ENCODE results near the gene MIB2. TPM values are rescaled to one million over a fixed set of nuclear protein-coding genes. Genes with fewer than 3 reads are reported as not detected.

MIB2 gene
- total RNA-seq, 1 donor from 2014 or later: 32.7 TPM

DNA sequence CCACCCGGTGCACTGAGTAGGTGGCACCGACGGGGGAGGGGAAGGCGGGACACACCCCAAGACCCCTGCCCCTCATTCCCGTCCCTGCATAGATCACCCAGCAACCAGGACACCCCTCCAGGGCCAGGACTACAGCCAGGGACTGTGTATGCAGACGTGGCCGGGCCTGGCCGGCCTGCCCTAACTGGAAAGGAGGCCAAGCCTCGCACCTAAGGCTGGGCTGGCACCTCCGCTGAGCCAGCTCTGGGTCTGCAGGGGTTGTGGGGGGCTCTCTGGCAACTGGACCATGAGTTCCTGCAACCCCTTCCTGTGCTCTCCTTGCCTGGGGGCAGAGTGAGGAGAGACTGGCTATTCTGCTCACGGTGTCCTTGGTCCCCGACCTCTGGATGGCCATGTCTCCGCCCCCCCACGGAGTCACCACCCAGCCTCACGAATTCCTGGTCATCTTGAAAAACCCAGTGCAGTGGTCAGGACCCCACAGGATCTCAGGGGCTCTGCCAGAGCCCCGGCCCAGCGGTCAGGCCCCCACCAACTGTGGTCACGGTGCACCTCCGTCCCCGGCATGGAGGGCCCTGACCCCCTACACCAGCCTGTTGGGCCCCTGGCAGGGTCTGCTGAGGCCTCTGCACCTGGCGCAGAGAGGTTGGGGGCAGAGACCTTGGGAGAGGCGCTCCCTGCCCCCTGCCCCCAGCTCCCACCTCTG lies 14.3 kb upstream of the MIB2 start:
- H3K36me3 Mint-ChIP-seq (ENCODE audit: low read depth): no peaks in the 10 kb centered on the region

GRCh38 chr1:1601564-1602303 lies 13.6 kb upstream of the MIB2 start:
- intact Hi-C loops (cut with micrococcal nuclease): no loop called here
- Mint-ChIP-seq H3K4me1 (ENCODE audit: low read depth) (peaks cover 3% of the 10 kb centered on the region), H3K9me3 (no peaks in the 10 kb centered on the region), H3K27ac (no peak overlapping the region), H3K27me3 (ENCODE audit: low read depth) (peaks cover 5% of the 10 kb centered on the region), H3K4me3 (ENCODE audit: low read depth) (no peak overlapping the region), H3K36me3 (ENCODE audit: low read depth) (no peaks in the 10 kb centered on the region)
- no peak for DNase-seq (ENCODE audit: low spot score)

More for the DNA sequence above, 14.3 kb upstream of the MIB2 start:
- Mint-ChIP-seq H3K27me3 (ENCODE audit: low read depth) (peaks cover 5% of the 10 kb centered on the region), H3K4me1 (ENCODE audit: low read depth) (peaks cover 2% of the 10 kb centered on the region), H3K4me3 (ENCODE audit: low read depth) (peak overlapping the region; percentile 69), H3K9me3 (no peaks in the 10 kb centered on the region), H3K27ac (no peak overlapping the region)
- no peak for DNase-seq (ENCODE audit: low spot score)
- intact Hi-C loops (cut with micrococcal nuclease): no loop called here

GRCh38 chr1:1602304-1602967 lies 12.9 kb upstream of the MIB2 start:
- Mint-ChIP-seq H3K27me3 (ENCODE audit: low read depth) (peaks cover 5% of the 10 kb centered on the region), H3K36me3 (ENCODE audit: low read depth) (no peaks in the 10 kb centered on the region), H3K9me3 (no peaks in the 10 kb centered on the region), H3K27ac (no peak overlapping the region), H3K4me3 (ENCODE audit: low read depth) (no peak overlapping the region), H3K4me1 (ENCODE audit: low read depth) (peaks cover 8% of the 10 kb centered on the region)
- intact Hi-C loops (cut with micrococcal nuclease): no loop called here
- no peak for DNase-seq (ENCODE audit: low spot score)

DNA sequence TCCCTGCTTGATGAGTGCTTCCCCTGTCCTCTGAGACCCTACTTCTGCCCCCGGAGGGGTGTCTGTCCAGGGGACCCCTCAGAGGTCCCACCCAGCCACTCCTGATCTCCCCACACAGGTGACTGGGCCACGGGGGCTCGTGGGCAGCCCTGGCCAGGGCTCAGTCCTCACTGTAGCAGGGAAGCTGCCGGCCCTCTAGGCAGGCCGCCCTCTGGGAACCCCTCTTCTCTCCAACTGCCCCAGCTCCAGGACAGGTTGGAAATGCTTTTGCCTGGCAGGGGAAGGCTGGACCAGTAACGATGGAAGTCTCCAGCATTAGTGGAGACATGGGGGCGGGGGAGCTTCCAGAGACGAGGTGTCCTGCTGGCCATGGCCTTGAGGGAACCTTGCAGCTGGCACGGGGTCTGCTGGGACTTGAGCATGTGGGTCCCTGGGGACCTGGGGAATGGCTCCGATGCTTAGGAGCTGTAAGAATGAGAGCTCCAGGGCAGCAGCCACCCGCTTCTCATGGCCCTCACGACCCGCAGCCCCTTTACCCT lies 12.3 kb upstream of the MIB2 start:
- Mint-ChIP-seq H3K27ac (no peak overlapping the region), H3K4me1 (ENCODE audit: low read depth) (peaks cover 6% of the 10 kb centered on the region), H3K4me3 (ENCODE audit: low read depth) (no peak overlapping the region), H3K9me3 (no peaks in the 10 kb centered on the region), H3K27me3 (ENCODE audit: low read depth) (peaks cover 5% of the 10 kb centered on the region), H3K36me3 (ENCODE audit: low read depth) (no peaks in the 10 kb centered on the region)
- intact Hi-C loops (cut with micrococcal nuclease): no loop called here
- DNase-seq (ENCODE audit: low spot score): no peak

GRCh38 chr1:1603671-1604373 lies 11.5 kb upstream of the MIB2 start:
- Mint-ChIP-seq H3K27me3 (ENCODE audit: low read depth) (peaks cover 2% of the 10 kb centered on the region), H3K4me3 (ENCODE audit: low read depth) (no peak overlapping the region), H3K9me3 (no peaks in the 10 kb centered on the region), H3K27ac (no peak overlapping the region), H3K4me1 (ENCODE audit: low read depth) (peaks cover 6% of the 10 kb centered on the region), H3K36me3 (ENCODE audit: low read depth) (no peaks in the 10 kb centered on the region)
- intact Hi-C loops (cut with micrococcal nuclease): no loop called here
- DNase-seq (ENCODE audit: low spot score): no peak

DNA sequence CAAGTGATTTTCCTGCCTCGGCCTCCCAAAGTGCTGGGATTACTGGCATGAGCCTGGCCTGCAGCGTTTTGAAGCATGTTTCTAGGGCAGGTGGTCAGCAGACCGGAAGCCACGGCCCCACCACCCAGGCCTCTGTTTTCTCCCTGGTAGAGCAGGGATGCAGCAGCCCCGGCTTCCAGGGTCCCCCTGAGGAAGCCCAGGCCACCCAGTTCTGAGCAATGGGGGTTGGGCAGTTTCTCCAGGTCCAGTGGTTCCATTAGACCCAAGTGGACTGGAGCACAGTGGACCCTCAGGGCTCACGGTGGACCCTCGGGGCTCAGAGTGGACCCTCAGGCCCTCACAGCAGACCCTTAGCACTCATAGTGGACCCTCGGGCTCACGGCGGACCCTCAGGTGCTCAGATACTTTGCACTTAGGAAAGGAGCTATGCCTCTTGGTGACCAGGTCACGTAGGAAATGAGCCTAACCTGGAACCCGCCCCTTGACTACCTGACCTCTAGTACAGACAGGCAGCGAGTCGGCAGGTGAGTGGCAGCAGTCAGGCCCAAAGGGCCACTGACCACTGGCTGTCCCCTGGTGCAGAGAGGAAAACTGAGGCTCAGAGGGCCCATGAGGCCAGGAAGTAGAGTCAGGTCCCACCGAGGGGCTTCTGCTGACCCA lies 10.8 kb upstream of the MIB2 start:
- H3K27me3 Mint-ChIP-seq (ENCODE audit: low read depth): no peaks in the 10 kb centered on the region
- no peaks in the 10 kb centered on the region for H3K36me3 Mint-ChIP-seq (ENCODE audit: low read depth)
- intact Hi-C loops (cut with micrococcal nuclease): no loop called here
- no peaks in the 10 kb centered on the region for H3K9me3 Mint-ChIP-seq
- DNase-seq (ENCODE audit: low spot score): no peak
- no peak overlapping the region for H3K4me3 Mint-ChIP-seq (ENCODE audit: low read depth)
- H3K4me1 Mint-ChIP-seq (ENCODE audit: low read depth): peaks cover 6% of the 10 kb centered on the region
- H3K27ac Mint-ChIP-seq: peak overlapping the region; percentile 67

- peaks cover 6% of the 10 kb centered on the region for H3K4me1 Mint-ChIP-seq (ENCODE audit: low read depth)
- no peak overlapping the region for H3K4me3 Mint-ChIP-seq (ENCODE audit: low read depth)
- H3K27ac Mint-ChIP-seq: peak overlapping the region; percentile 67
- H3K9me3 Mint-ChIP-seq: no peaks in the 10 kb centered on the region
- H3K27me3 Mint-ChIP-seq (ENCODE audit: low read depth): no peaks in the 10 kb centered on the region
- intact Hi-C loops (cut with micrococcal nuclease): no loop called here
- no peaks in the 10 kb centered on the region for H3K36me3 Mint-ChIP-seq (ENCODE audit: low read depth)
- DNase-seq (ENCODE audit: low spot score): no peak
Measured at GRCh38 chr1:1605034-1605591, 10.2 kb upstream of the MIB2 start.

DNA sequence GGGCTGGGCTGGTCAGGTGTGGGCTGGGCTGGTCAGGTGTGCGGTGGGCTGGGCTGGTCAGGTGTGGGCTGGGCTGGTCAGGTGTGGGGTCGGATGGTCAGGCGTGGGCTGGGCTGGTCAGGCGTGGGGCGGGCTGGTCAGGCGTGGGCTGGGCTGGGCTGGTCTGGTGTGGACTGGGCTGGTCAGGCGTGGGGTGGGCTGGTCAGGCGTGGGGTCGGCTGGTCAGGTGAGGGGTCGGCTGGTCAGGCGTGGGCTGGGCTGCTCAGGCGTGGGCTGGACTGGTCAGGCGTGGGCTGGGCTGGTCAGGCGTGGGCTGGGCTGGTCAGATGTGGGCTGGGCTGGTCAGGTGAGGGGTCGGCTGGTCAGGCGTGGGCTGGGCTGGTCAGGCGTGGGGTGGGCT lies 9.6 kb upstream of the MIB2 start:
- Mint-ChIP-seq H3K36me3 (ENCODE audit: low read depth) (no peaks in the 10 kb centered on the region), H3K27ac (no peak overlapping the region), H3K27me3 (ENCODE audit: low read depth) (no peaks in the 10 kb centered on the region), H3K4me1 (ENCODE audit: low read depth) (peaks cover 6% of the 10 kb centered on the region), H3K4me3 (ENCODE audit: low read depth) (no peak overlapping the region), H3K9me3 (no peaks in the 10 kb centered on the region)
- intact Hi-C loops (cut with micrococcal nuclease): no loop called here
- DNase-seq (ENCODE audit: low spot score): no peak

GRCh38 chr1:1606232-1606631 lies 9.1 kb upstream of the MIB2 start:
- Mint-ChIP-seq H3K4me3 (ENCODE audit: low read depth) (no peak overlapping the region), H3K9me3 (no peaks in the 10 kb centered on the region), H3K4me1 (ENCODE audit: low read depth) (peaks cover 6% of the 10 kb centered on the region), H3K27ac (no peak overlapping the region), H3K27me3 (ENCODE audit: low read depth) (no peaks in the 10 kb centered on the region), H3K36me3 (ENCODE audit: low read depth) (no peaks in the 10 kb centered on the region)
- no peak for DNase-seq (ENCODE audit: low spot score)
- intact Hi-C loops (cut with micrococcal nuclease): no loop called here

DNA sequence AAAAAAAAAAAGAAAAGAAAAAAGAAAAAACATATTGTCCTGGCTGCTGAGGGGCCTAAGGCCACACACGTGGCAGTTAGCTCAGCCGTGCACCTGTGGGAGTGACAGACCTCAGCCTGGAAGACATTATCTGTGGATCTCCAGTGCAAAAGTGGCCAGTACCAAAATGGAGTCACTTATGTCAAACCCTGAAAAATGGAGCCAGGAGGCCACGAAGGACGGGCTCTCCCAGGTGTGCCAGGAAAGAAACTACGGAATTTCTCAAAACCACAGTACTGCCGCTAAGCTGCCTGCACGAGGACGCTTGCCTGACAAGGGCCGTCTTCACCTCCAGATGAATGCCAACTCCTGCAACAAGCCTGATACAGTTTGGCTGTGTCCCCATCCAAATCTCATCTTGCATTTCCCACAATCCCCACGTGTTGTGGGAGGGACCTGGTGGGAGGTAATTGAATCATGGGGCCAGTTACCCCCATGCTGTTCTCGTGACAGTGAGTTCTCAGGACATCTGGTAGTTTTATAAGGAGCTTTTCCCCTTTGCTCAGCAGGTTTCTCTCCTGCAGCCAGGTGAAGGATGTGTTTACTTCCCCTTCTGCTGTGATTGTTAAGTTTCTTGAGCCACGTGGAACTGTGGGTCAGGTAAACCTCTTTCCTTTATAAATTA lies 5.3 kb upstream of the MIB2 start:
- peaks cover 14% of the 10 kb centered on the region for H3K36me3 Mint-ChIP-seq (ENCODE audit: low read depth)
- H3K27me3 Mint-ChIP-seq (ENCODE audit: low read depth): no peaks in the 10 kb centered on the region
- H3K4me1 Mint-ChIP-seq (ENCODE audit: low read depth): peaks cover 22% of the 10 kb centered on the region
- no peaks in the 10 kb centered on the region for H3K9me3 Mint-ChIP-seq
- no peak overlapping the region for H3K27ac Mint-ChIP-seq
- no peak overlapping the region for H3K4me3 Mint-ChIP-seq (ENCODE audit: low read depth)
- intact Hi-C loops (cut with micrococcal nuclease): no loop called here
- no peak for DNase-seq (ENCODE audit: low spot score)

GRCh38 chr1:1610796-1611195 lies 4.5 kb upstream of the MIB2 start:
- Mint-ChIP-seq H3K9me3 (no peaks in the 10 kb centered on the region), H3K4me3 (ENCODE audit: low read depth) (no peak overlapping the region), H3K27me3 (ENCODE audit: low read depth) (no peaks in the 10 kb centered on the region), H3K36me3 (ENCODE audit: low read depth) (peaks cover 14% of the 10 kb centered on the region), H3K4me1 (ENCODE audit: low read depth) (peaks cover 23% of the 10 kb centered on the region), H3K27ac (peak overlapping the region; percentile 40)
- intact Hi-C loops (cut with micrococcal nuclease): no loop called here
- no peak for DNase-seq (ENCODE audit: low spot score)

- H3K27ac Mint-ChIP-seq: no peak overlapping the region
- intact Hi-C loops (cut with micrococcal nuclease): no loop called here
- peaks cover 21% of the 10 kb centered on the region for H3K4me1 Mint-ChIP-seq (ENCODE audit: low read depth)
- H3K27me3 Mint-ChIP-seq (ENCODE audit: low read depth): no peaks in the 10 kb centered on the region
- no peak for DNase-seq (ENCODE audit: low spot score)
- peak overlapping the region; percentile 9 for H3K4me3 Mint-ChIP-seq (ENCODE audit: low read depth)
- no peaks in the 10 kb centered on the region for H3K9me3 Mint-ChIP-seq
- peaks cover 14% of the 10 kb centered on the region for H3K36me3 Mint-ChIP-seq (ENCODE audit: low read depth)
Measured at GRCh38 chr1:1612104-1612400, 3.2 kb upstream of the MIB2 start.

Data from activated T-helper 2 cell treated with anti-CD3 and anti-CD28 coated beads, Interferon-gamma antibody, Interleukin-2, Interleukin-4, amounts not matched to agents 10 μg/mL and 5 μg/mL and 100 μg/mL, durations not matched to agents 14 hours and 24 hours and 36 hours (primary cell).